WTC11 (cell line): ENCODE data around the gene RPS10. TPM values are rescaled to one million over a fixed set of nuclear protein-coding genes. Genes with fewer than 3 reads are reported as not detected.

ENCODE experiments used
- ATAC-seq: fragments of 200-7000 bp; cut with Tn5 transposase; 2 replicates; pipeline ENCODE4 v1.10.0; 2021; ENCODE audit warnings: mild to moderate bottlenecking, moderate library complexity
- CTCF ChIA-PET: fragments of 300-600 bp; sonication (Branson Sonifier 250); formaldehyde crosslinking; loops from one replicate; lab custom pipeline; 2021; ENCODE audit warnings: antibody characterized with exemption; lab: Charles Lee
- POLR2A ChIA-PET: fragments of 350-600 bp; sonication (Branson Sonifier 250); formaldehyde crosslinking; loops from one replicate; lab custom pipeline; 2021; ENCODE audit warnings: antibody characterized with exemption; lab: Charles Lee
- DNase-seq: peaks from one replicate; pipeline ENCODE4 v3.0.0; 2021; ENCODE audit warnings: low spot score
- H3K27ac Mint-ChIP-seq: 2 replicates; pipeline ENCODE4 v1.8.0; 2021; ENCODE audit warnings: mixed read lengths
- H3K27me3 Mint-ChIP-seq: 2 replicates; pipeline ENCODE4 v1.8.0; 2021; ENCODE audit warnings: low read depth, mild to moderate bottlenecking, moderate library complexity, mixed read lengths
- H3K36me3 Mint-ChIP-seq: 2 replicates; pipeline ENCODE4 v1.8.0; 2021; ENCODE audit warnings: mixed read lengths
- H3K4me1 Mint-ChIP-seq: 2 replicates; pipeline ENCODE4 v1.8.0; 2022; ENCODE audit warnings: mixed read lengths
- H3K4me3 Mint-ChIP-seq: 2 replicates; pipeline ENCODE4 v1.8.0; 2021; ENCODE audit warnings: mild to moderate bottlenecking, moderate library complexity, mixed read lengths
- H3K9me3 Mint-ChIP-seq: 2 replicates; pipeline ENCODE4 v1.8.0; 2021; ENCODE audit warnings: mixed read lengths
- ATF3 ChIP-seq: sonication (generic); formaldehyde crosslinking; conservative IDR thresholded peaks from 2 replicates; pipeline ENCODE4 v1.8.1; 2022; ENCODE audit warnings: mild to moderate bottlenecking, missing genetic modification reagents
- E2F1 ChIP-seq: sonication (generic); formaldehyde crosslinking; IDR thresholded peaks from 2 replicates; pipeline ENCODE4 v1.8.0; 2022; ENCODE audit warnings: mild to moderate bottlenecking, missing genetic modification reagents
- E2F4 ChIP-seq: sonication (generic); formaldehyde crosslinking; IDR thresholded peaks from 2 replicates; pipeline ENCODE4 v1.8.1; 2022; ENCODE audit warnings: low read depth, mild to moderate bottlenecking, moderate library complexity, missing genetic modification reagents, borderline replicate concordance
- E2F5 ChIP-seq: sonication (generic); formaldehyde crosslinking; IDR thresholded peaks from 2 replicates; pipeline ENCODE4 v1.8.1; 2022; ENCODE audit warnings: mild to moderate bottlenecking, moderate library complexity, missing genetic modification reagents
- EMX1 ChIP-seq: fragments of 250-450 bp; sonication (Bioruptor Pico); IDR thresholded peaks from 2 replicates; pipeline ENCODE4 v1.8.0; 2021; ENCODE audit warnings: mild to moderate bottlenecking
- ERG ChIP-seq: fragments of 250-450 bp; sonication (Bioruptor Pico); IDR thresholded peaks from 2 replicates; pipeline ENCODE4 v1.8.0; 2021; ENCODE audit warnings: mild to moderate bottlenecking
- ESRRA ChIP-seq: sonication (generic); formaldehyde crosslinking; IDR thresholded peaks from 2 replicates; pipeline ENCODE4 v1.8.1; 2022; ENCODE audit warnings: mild to moderate bottlenecking, missing genetic modification reagents, borderline replicate concordance
- GABPB1 ChIP-seq: sonication (generic); formaldehyde crosslinking; IDR thresholded peaks from 2 replicates; pipeline ENCODE4 v1.8.1; 2023; ENCODE audit warnings: mild to moderate bottlenecking, missing genetic modification reagents
- GTF2I ChIP-seq: fragments of 250-450 bp; sonication (Bioruptor Pico); conservative IDR thresholded peaks from 2 replicates; pipeline ENCODE4 v1.4.0; 2021; ENCODE audit warnings: mild to moderate bottlenecking
- HMGXB4 ChIP-seq: sonication (generic); formaldehyde crosslinking; IDR thresholded peaks from 2 replicates; pipeline ENCODE4 v1.8.1; 2023; ENCODE audit warnings: mild to moderate bottlenecking, moderate library complexity, missing genetic modification reagents
- IRF1 ChIP-seq: sonication (generic); formaldehyde crosslinking; IDR thresholded peaks from 2 replicates; pipeline ENCODE4 v1.8.0; 2023; ENCODE audit warnings: missing genetic modification reagents
- JAZF1 ChIP-seq: fragments of 250-450 bp; sonication (Bioruptor Pico); IDR thresholded peaks from 2 replicates; pipeline ENCODE4 v1.9.0; 2021; ENCODE audit warnings: moderate library complexity, mild to moderate bottlenecking, inconsistent platforms
- MYBL2 ChIP-seq: sonication (generic); formaldehyde crosslinking; IDR thresholded peaks from 2 replicates; pipeline ENCODE4 v1.8.1; 2023; ENCODE audit warnings: mild to moderate bottlenecking, moderate library complexity, missing genetic modification reagents
- NR3C1 ChIP-seq: sonication (generic); formaldehyde crosslinking; conservative IDR thresholded peaks from 2 replicates; pipeline ENCODE4 v1.8.1; 2023; ENCODE audit warnings: low read depth, mild to moderate bottlenecking, missing genetic modification reagents
- RELA ChIP-seq: sonication (generic); formaldehyde crosslinking; IDR thresholded peaks from 2 replicates; pipeline ENCODE4 v1.8.1; 2022; ENCODE audit warnings: missing genetic modification reagents, mild to moderate bottlenecking, borderline replicate concordance
- SMAD4 ChIP-seq: sonication (generic); formaldehyde crosslinking; IDR thresholded peaks from 2 replicates; pipeline ENCODE4 v1.8.0; 2022; ENCODE audit warnings: mild to moderate bottlenecking, missing genetic modification reagents
- ZBTB43 ChIP-seq: sonication (generic); formaldehyde crosslinking; IDR thresholded peaks from 2 replicates; pipeline ENCODE4 v1.8.1; 2023; ENCODE audit warnings: mild to moderate bottlenecking, missing genetic modification reagents
- ZNF219 ChIP-seq: sonication (generic); formaldehyde crosslinking; IDR thresholded peaks from 2 replicates; pipeline ENCODE4 v1.8.0; 2023; ENCODE audit warnings: missing genetic modification reagents, mild to moderate bottlenecking, borderline replicate concordance
- ZNF232 ChIP-seq: sonication (generic); formaldehyde crosslinking; IDR thresholded peaks from 2 replicates; pipeline ENCODE4 v1.8.0; 2022; ENCODE audit warnings: mild to moderate bottlenecking, missing genetic modification reagents
- ZNF263 ChIP-seq: sonication (generic); formaldehyde crosslinking; IDR thresholded peaks from 2 replicates; pipeline ENCODE4 v1.8.1; 2022; ENCODE audit warnings: low read depth, mild to moderate bottlenecking, moderate library complexity, missing genetic modification reagents
- ZNF396 ChIP-seq: fragments of 250-450 bp; sonication (Bioruptor Pico); IDR thresholded peaks from 2 replicates; pipeline ENCODE4 v1.8.0; 2021; ENCODE audit warnings: mild to moderate bottlenecking, moderate library complexity, borderline replicate concordance
- ZNF423 ChIP-seq: fragments of 250-450 bp; sonication (Bioruptor Pico); IDR thresholded peaks from 2 replicates; pipeline ENCODE4 v2.1.2; 2022; ENCODE audit warnings: mild to moderate bottlenecking, moderate library complexity
- ZSCAN18 ChIP-seq: fragments of 250-450 bp; sonication (Bioruptor Pico); IDR thresholded peaks from 2 replicates; pipeline ENCODE4 v2.1.2; 2022; ENCODE audit warnings: mild to moderate bottlenecking, moderate library complexity
- total RNA-seq: library from RNA; stranded (reverse); gene quantifications from 3 replicates; pipeline ENCODE4 v1.2.3, GENCODE V29; 2021

The RPS10 gene
- total RNA-seq, 1 experiment from 2014 or later, result 2,184 TPM

- Mint-ChIP-seq H3K9me3 (peaks cover 30% of the 10 kb centered on the region), H3K27ac (no peak overlapping the region), H3K4me1 (no peaks in the 10 kb centered on the region), H3K27me3 (no peaks in the 10 kb centered on the region; the same call in 1 of the 2 replicates), H3K36me3 (peaks cover 16% of the 10 kb centered on the region), H3K4me3 (no peak overlapping the region)
- ChIA-PET CTCF (no interaction called here), POLR2A (interaction anchor here (1.2 kb wide), 1 partner anchor 11 kb away, joined by 4 read pairs; no protein-coding TSS in a partner anchor)
- ATAC-seq, result no peak
- no peak for DNase-seq
- TF ChIP-seq GTF2I (CRISPR knock-in tag) (no peak), NR3C1 (CRISPR knock-in tag) (no peak), JAZF1 (CRISPR knock-in tag) (no peak), ZNF396 (CRISPR knock-in tag) (no peak), E2F1 (no peak), E2F5 (no peak), ZNF219 (CRISPR knock-in tag) (no peak), SMAD4 (CRISPR knock-in tag) (no peak), ZNF423 (no peak), IRF1 (CRISPR knock-in tag) (no peak), E2F4 (CRISPR knock-in tag) (no peak), ZSCAN18 (no peak), ZNF232 (CRISPR knock-in tag) (no peak), ZNF263 (CRISPR knock-in tag) (no peak), ZBTB43 (CRISPR knock-in tag) (no peak), HMGXB4 (no peak)
- TF ChIP-seq, all 79 proteins: peak for 0
Measured at GRCh38 chr6:34436803-34437643, 11.2 kb upstream of the RPS10 start.

- POLR2A ChIA-PET, result no interaction called here
- no peak for ATAC-seq
- H3K9me3 Mint-ChIP-seq, result peaks cover 40% of the 10 kb centered on the region
- CTCF ChIA-PET, result no interaction called here
- DNase-seq, result no peak
- H3K27ac Mint-ChIP-seq, result no peak overlapping the region
- peaks cover 16% of the 10 kb centered on the region for H3K36me3 Mint-ChIP-seq
- no peaks in the 10 kb centered on the region for H3K4me1 Mint-ChIP-seq
- H3K27me3 Mint-ChIP-seq, result peaks cover 2% of the 10 kb centered on the region
- H3K4me3 Mint-ChIP-seq, result no peak overlapping the region
- TF ChIP-seq ESRRA (no peak), E2F4 (CRISPR knock-in tag) (no peak), ZNF219 (CRISPR knock-in tag) (no peak), ERG (no peak), MYBL2 (no peak), EMX1 (CRISPR knock-in tag) (no peak), GABPB1 (CRISPR knock-in tag) (no peak), ATF3 (CRISPR knock-in tag) (no peak), RELA (CRISPR knock-in tag) (no peak)
Measured at GRCh38 chr6:34435916-34436315, 10.0 kb upstream of the RPS10 start.
